ENCODE data around the gene P4HTM. TPM values are rescaled to one million over a fixed set of nuclear protein-coding genes. Genes with fewer than 3 reads are reported as not detected.

Gene P4HTM
- total and polyA plus RNA-seq, 2 of the 8 experiments (the other 6 are each of a cell fraction or from before 2014, with no cell fraction given), result 19.1 to 25.4 TPM

GRCh38 chr3:49053543-49053942 lies 63.5 kb downstream of the P4HTM start (continued):
- TF ChIP-seq NANOG (IDR thresholded peaks at IDR 0.05; ENCODE audit: insufficient read depth, low read depth, low read length, poor library complexity, severe bottlenecking) (no peak), POLR2A (IDR thresholded peaks at IDR 0.05; ENCODE audit: control extremely low read depth in 1 of 2, low read depth in 2 of 2, low read length in 2 of 2) (no peak), JUN (IDR thresholded peaks at IDR 0.05; ENCODE audit: low read depth, low read length) (no peak), ASH2L (IDR thresholded peaks at IDR 0.05; ENCODE audit: low read length) (no peak)

Measured in H1 (cell line).